ENCODE data around the gene ALPG.

GRCh38 chr2:232393556-232393955 is 13.1 kb upstream of the ALPG start:
- TF ChIP-seq TAF1 (conservative IDR thresholded peaks at IDR 0.05) (no peak), RXRA (IDR thresholded peaks at IDR 0.05) (no peak), FOXA1 (IDR thresholded peaks at IDR 0.05) (no peak), RAD21 (IDR thresholded peaks at IDR 0.05) (no peak), YY1 (IDR thresholded peaks at IDR 0.05) (no peak), GABPA (IDR thresholded peaks at IDR 0.05 in 1 of 2, conservative IDR thresholded peaks at IDR 0.05 in 1 of 2) (no peak), JUND (IDR thresholded peaks at IDR 0.05) (no peak), NR2F2 (IDR thresholded peaks at IDR 0.05) (no peak), HNF4G (IDR thresholded peaks at IDR 0.05) (no peak), EGR1 (IDR thresholded peaks at IDR 0.05; ENCODE audit: low read depth in 2 of 2) (no peak)
- TF ChIP-seq, protein P1, sequence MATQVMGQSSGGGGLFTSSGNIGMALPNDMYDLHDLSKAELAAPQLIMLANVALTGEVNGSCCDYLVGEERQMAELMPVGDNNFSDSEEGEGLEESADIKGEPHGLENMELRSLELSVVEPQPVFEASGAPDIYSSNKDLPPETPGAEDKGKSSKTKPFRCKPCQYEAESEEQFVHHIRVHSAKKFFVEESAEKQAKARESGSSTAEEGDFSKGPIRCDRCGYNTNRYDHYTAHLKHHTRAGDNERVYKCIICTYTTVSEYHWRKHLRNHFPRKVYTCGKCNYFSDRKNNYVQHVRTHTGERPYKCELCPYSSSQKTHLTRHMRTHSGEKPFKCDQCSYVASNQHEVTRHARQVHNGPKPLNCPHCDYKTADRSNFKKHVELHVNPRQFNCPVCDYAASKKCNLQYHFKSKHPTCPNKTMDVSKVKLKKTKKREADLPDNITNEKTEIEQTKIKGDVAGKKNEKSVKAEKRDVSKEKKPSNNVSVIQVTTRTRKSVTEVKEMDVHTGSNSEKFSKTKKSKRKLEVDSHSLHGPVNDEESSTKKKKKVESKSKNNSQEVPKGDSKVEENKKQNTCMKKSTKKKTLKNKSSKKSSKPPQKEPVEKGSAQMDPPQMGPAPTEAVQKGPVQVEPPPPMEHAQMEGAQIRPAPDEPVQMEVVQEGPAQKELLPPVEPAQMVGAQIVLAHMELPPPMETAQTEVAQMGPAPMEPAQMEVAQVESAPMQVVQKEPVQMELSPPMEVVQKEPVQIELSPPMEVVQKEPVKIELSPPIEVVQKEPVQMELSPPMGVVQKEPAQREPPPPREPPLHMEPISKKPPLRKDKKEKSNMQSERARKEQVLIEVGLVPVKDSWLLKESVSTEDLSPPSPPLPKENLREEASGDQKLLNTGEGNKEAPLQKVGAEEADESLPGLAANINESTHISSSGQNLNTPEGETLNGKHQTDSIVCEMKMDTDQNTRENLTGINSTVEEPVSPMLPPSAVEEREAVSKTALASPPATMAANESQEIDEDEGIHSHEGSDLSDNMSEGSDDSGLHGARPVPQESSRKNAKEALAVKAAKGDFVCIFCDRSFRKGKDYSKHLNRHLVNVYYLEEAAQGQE (IDR thresholded peaks at IDR 0.05): no peak
- TF ChIP-seq, protein P2, sequence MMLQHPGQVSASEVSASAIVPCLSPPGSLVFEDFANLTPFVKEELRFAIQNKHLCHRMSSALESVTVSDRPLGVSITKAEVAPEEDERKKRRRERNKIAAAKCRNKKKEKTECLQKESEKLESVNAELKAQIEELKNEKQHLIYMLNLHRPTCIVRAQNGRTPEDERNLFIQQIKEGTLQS (IDR thresholded peaks at IDR 0.05): no peak
- TF ChIP-seq, protein P3, sequence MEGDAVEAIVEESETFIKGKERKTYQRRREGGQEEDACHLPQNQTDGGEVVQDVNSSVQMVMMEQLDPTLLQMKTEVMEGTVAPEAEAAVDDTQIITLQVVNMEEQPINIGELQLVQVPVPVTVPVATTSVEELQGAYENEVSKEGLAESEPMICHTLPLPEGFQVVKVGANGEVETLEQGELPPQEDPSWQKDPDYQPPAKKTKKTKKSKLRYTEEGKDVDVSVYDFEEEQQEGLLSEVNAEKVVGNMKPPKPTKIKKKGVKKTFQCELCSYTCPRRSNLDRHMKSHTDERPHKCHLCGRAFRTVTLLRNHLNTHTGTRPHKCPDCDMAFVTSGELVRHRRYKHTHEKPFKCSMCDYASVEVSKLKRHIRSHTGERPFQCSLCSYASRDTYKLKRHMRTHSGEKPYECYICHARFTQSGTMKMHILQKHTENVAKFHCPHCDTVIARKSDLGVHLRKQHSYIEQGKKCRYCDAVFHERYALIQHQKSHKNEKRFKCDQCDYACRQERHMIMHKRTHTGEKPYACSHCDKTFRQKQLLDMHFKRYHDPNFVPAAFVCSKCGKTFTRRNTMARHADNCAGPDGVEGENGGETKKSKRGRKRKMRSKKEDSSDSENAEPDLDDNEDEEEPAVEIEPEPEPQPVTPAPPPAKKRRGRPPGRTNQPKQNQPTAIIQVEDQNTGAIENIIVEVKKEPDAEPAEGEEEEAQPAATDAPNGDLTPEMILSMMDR (IDR thresholded peaks at IDR 0.05; ENCODE audit: low read depth, low read length, missing input control): no peak
- TF ChIP-seq, protein P4, sequence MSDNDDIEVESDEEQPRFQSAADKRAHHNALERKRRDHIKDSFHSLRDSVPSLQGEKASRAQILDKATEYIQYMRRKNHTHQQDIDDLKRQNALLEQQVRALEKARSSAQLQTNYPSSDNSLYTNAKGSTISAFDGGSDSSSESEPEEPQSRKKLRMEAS (IDR thresholded peaks at IDR 0.05): no peak

Data from liver (tissue), 3 donors.